ENCODE results near the gene CHRM1. TPM values are rescaled to one million over a fixed set of nuclear protein-coding genes. Genes with fewer than 3 reads are reported as not detected.
A peak's percentile ranks its signal among the peaks of the same experiment; 100 is the strongest.

CHRM1 gene
- total RNA-seq, 1 experiment from 2014 or later, result not detected

GRCh38 chr11:62865635-62866034 is 55.5 kb downstream of the CHRM1 start:
- no peak overlapping the region for H2BK12ac ChIP-seq (ENCODE audit: insufficient read length, low read depth, low read length)
- no peak overlapping the region for H3T11ph ChIP-seq (ENCODE audit: low read length)
- H3K79me1 ChIP-seq (ENCODE audit: insufficient read depth, low read depth, low read length, poor library complexity, severe bottlenecking), result peaks cover 8% of the 10 kb centered on the region
- no peak overlapping the region for H4K5ac ChIP-seq (ENCODE audit: insufficient read length, low read depth, low read length)
- no peak overlapping the region for H3K14ac ChIP-seq (ENCODE audit: insufficient read depth, low read length)
- no peak overlapping the region for H2BK5ac ChIP-seq (ENCODE audit: insufficient read length, low read length)
- H2BK20ac ChIP-seq (ENCODE audit: low read depth, low read length, poor library complexity, severe bottlenecking), result no peak overlapping the region
- TF ChIP-seq CTCF (conservative IDR thresholded peaks at IDR 0.05), result no peak
- no peak overlapping the region for H2BK120ac ChIP-seq (ENCODE audit: low read depth, low read length, poor library complexity, severe bottlenecking)
- no peak for DNase-seq
- Mint-ChIP-seq H3K36me3 (ENCODE audit: insufficient read depth in 1 of 3, low read depth in 3 of 3) (peaks cover 23 to 56% (median 43%) of the 10 kb centered on the region in 3 experiments; a peak in 6 of 7 replicates), H3K4me1 (peaks cover 23 to 31% of the 10 kb centered on the region in 2 experiments), H3K27ac (peak overlapping the region in 1 of 3 experiments; percentile 33; a peak in 2 of 7 replicates), H3K27me3 (ENCODE audit: low read depth) (no peaks in the 10 kb centered on the region), H3K9me3 (no peaks in the 10 kb centered on the region), H3K4me3 (no peak overlapping the region)
- H4K8ac ChIP-seq (replicated peaks; ENCODE audit: insufficient read length, low read depth, low read length), result no peak overlapping the region
- H3K4me1 ChIP-seq (ENCODE audit: insufficient read depth, low read length), result no peaks in the 10 kb centered on the region
- H3K9ac ChIP-seq (ENCODE audit: extremely low read depth, insufficient read length, low read length), result no peak overlapping the region
- WGBS (ENCODE audit: extremely low coverage, insufficient read length, low lambda C conversion rate), result no CpG with 5 or more reads among the region's 6 CpGs
- H3K9me3 ChIP-seq (ENCODE audit: control insufficient read depth, low read depth, low read length), result no peaks in the 10 kb centered on the region
- no peak overlapping the region for H2AK5ac ChIP-seq (ENCODE audit: insufficient read length, low read length)
- no peak overlapping the region for H4K91ac ChIP-seq (ENCODE audit: insufficient read length, low read depth, low read length)
- peaks cover 45% of the 10 kb centered on the region for H3K79me2 ChIP-seq (ENCODE audit: insufficient read depth, low read length)
- H3K4me2 ChIP-seq (ENCODE audit: insufficient read depth, insufficient read length, low read length), result no peak overlapping the region
- H3K23ac ChIP-seq (ENCODE audit: insufficient read length, low read depth, low read length), result no peak overlapping the region
- no peak overlapping the region for H2AFZ ChIP-seq (ENCODE audit: low read length)
- H2BK15ac ChIP-seq (ENCODE audit: low read depth, low read length), result no peak overlapping the region
- no peak overlapping the region for H3K4ac ChIP-seq (ENCODE audit: low read depth, low read length)
- no peak overlapping the region for H3K27ac ChIP-seq (ENCODE audit: insufficient read length, low read depth, low read length)
- no peaks in the 10 kb centered on the region for H3K27me3 ChIP-seq (ENCODE audit: insufficient read depth, low read length)
- H3K23me2 ChIP-seq (ENCODE audit: insufficient read length, low read depth, low read length, poor library complexity, severe bottlenecking), result no peaks in the 10 kb centered on the region
- no peak overlapping the region for H3K18ac ChIP-seq (ENCODE audit: insufficient read length, low read depth, low read length)
- H4K20me1 ChIP-seq (ENCODE audit: control insufficient read depth, insufficient read depth, insufficient read length), result no peaks in the 10 kb centered on the region
- no peak overlapping the region for H3K56ac ChIP-seq (ENCODE audit: insufficient read length, low read depth, low read length)
